HEK293 (cell line): ENCODE results near the gene KDM4B.
A peak's percentile ranks its signal among the peaks of the same experiment; 100 is the strongest.

ENCODE experiments used
- CTCF ChIA-PET: fragments of 350-600 bp; formaldehyde crosslinking; extraction: SDS; loops from one replicate; lab custom pipeline; 2021; ENCODE audit warnings: antibody characterized with exemption; lab: Yijun Ruan, JAX
- POLR2A ChIA-PET: fragments of 300-600 bp; formaldehyde crosslinking; extraction: SDS; loops from one replicate; lab custom pipeline; 2020; ENCODE audit warnings: antibody characterized with exemption, inconsistent platforms; lab: Yijun Ruan, JAX
- H3K27ac ChIP-seq: fragments of 200-500 bp; sonication (Bioruptor generic); 2 replicates; pipeline ENCODE4 v1.5.1; 2014; ENCODE audit warnings: low read depth, low read length, control low read depth, inconsistent platforms; ENCODE audit errors: extremely low read depth
- H3K36me3 ChIP-seq, 2 experiments: fragments of 200-500 bp in 1 of 2; sonication (Bioruptor generic) in 1 of 2; 1 replicate in 1 of 2; 2 replicates in 1 of 2; pipeline ENCODE4 v1.5.1; 2014 to 2017; ENCODE audit warnings: inconsistent platforms in 2 of 2, low read length in 2 of 2; ENCODE audit not compliant: control insufficient read depth in 2 of 2, insufficient read depth in 1 of 2
- H3K4me1 ChIP-seq: fragments of 200-500 bp; sonication (Bioruptor generic); 2 replicates; pipeline ENCODE4 v1.5.1; 2014; ENCODE audit warnings: mild to moderate bottlenecking, low read length, inconsistent platforms; ENCODE audit not compliant: control insufficient read depth, insufficient read depth
- H3K4me3 ChIP-seq: 2 replicates; pipeline ENCODE4 v1.5.1; 2011; ENCODE audit warnings: low read depth, mild to moderate bottlenecking, control low read depth, low read length, moderate library complexity
- H3K9me3 ChIP-seq: fragments of 200-500 bp; sonication (Bioruptor generic); 2 replicates; pipeline ENCODE4 v1.5.1; 2014; ENCODE audit warnings: low read depth, low read length, inconsistent platforms; ENCODE audit not compliant: control insufficient read depth, insufficient read depth
- GLIS1 ChIP-seq: fragments of 450-650 bp; formaldehyde crosslinking; IDR thresholded peaks from 2 replicates; pipeline ENCODE4 v1.5.1; 2016; ENCODE audit warnings: missing biosample characterization, missing genetic modification characterization
- KLF1 ChIP-seq: fragments of 450-650 bp; formaldehyde crosslinking; IDR thresholded peaks from 2 replicates; pipeline ENCODE4 v1.5.1; 2016; ENCODE audit warnings: missing biosample characterization, missing genetic modification characterization
- KLF8 ChIP-seq: fragments of 450-650 bp; formaldehyde crosslinking; IDR thresholded peaks from 2 replicates; pipeline ENCODE4 v1.5.1; 2016; ENCODE audit warnings: missing biosample characterization, missing genetic modification characterization
- KLF9 ChIP-seq: fragments of 450-650 bp; formaldehyde crosslinking; IDR thresholded peaks from 2 replicates; pipeline ENCODE4 v1.5.1; 2016; ENCODE audit warnings: missing biosample characterization, missing genetic modification characterization, low read depth
- PRDM4 ChIP-seq: fragments of 450-650 bp; formaldehyde crosslinking; IDR thresholded peaks from 2 replicates; pipeline ENCODE4 v1.5.1; 2017; ENCODE audit warnings: missing biosample characterization, missing genetic modification characterization
- REPIN1 ChIP-seq: fragments of 450-650 bp; formaldehyde crosslinking; IDR thresholded peaks from 2 replicates; pipeline ENCODE4 v1.5.1; 2017; ENCODE audit warnings: missing biosample characterization, missing genetic modification characterization, low read depth
- ZBTB26 ChIP-seq: fragments of 450-650 bp; formaldehyde crosslinking; optimal IDR thresholded peaks from 2 replicates; pipeline ENCODE3; 2016; ENCODE audit warnings: missing biosample characterization, mild to moderate bottlenecking, missing genetic modification characterization
- ZIC2 ChIP-seq: fragments of 450-650 bp; formaldehyde crosslinking; IDR thresholded peaks from 2 replicates; pipeline ENCODE4 v1.5.1; 2016; ENCODE audit warnings: missing biosample characterization, missing genetic modification characterization
- ZNF114 ChIP-seq: fragments of 450-650 bp; formaldehyde crosslinking; IDR thresholded peaks from 2 replicates; pipeline ENCODE4 v1.5.0; 2017; ENCODE audit warnings: missing biosample characterization, missing genetic modification characterization
- ZNF121 ChIP-seq: fragments of 450-650 bp; formaldehyde crosslinking; IDR thresholded peaks from 2 replicates; pipeline ENCODE4 v1.5.1; 2016; ENCODE audit warnings: missing biosample characterization, missing genetic modification characterization
- ZNF157 ChIP-seq: fragments of 450-650 bp; formaldehyde crosslinking; IDR thresholded peaks from 2 replicates; pipeline ENCODE4 v1.5.1; 2016; ENCODE audit warnings: missing biosample characterization, missing genetic modification characterization
- ZNF169 ChIP-seq: fragments of 450-650 bp; formaldehyde crosslinking; IDR thresholded peaks from 2 replicates; pipeline ENCODE4 v1.5.1; 2016; ENCODE audit warnings: missing biosample characterization, missing genetic modification characterization
- ZNF292 ChIP-seq: fragments of 450-650 bp; formaldehyde crosslinking; IDR thresholded peaks from 2 replicates; pipeline ENCODE4 v1.5.1; 2016; ENCODE audit warnings: low read depth, missing biosample characterization, missing genetic modification characterization, borderline replicate concordance
- ZNF341 ChIP-seq: fragments of 450-650 bp; formaldehyde crosslinking; IDR thresholded peaks from 2 replicates; pipeline ENCODE4; 2016; ENCODE audit warnings: low read depth, missing biosample characterization, missing genetic modification characterization
- ZNF398 ChIP-seq: fragments of 450-650 bp; formaldehyde crosslinking; IDR thresholded peaks from 2 replicates; pipeline ENCODE4 v1.5.1; 2017; ENCODE audit warnings: missing biosample characterization, missing genetic modification characterization
- ZNF404 ChIP-seq: fragments of 450-650 bp; formaldehyde crosslinking; IDR thresholded peaks from 2 replicates; pipeline ENCODE4 v1.5.1; 2017; ENCODE audit warnings: missing biosample characterization, missing genetic modification characterization
- ZNF433 ChIP-seq: fragments of 450-650 bp; formaldehyde crosslinking; IDR thresholded peaks from 2 replicates; pipeline ENCODE4 v1.5.1; 2016; ENCODE audit warnings: missing biosample characterization, missing genetic modification characterization, low read depth
- ZNF560 ChIP-seq: fragments of 450-650 bp; formaldehyde crosslinking; IDR thresholded peaks from 2 replicates; pipeline ENCODE4 v1.5.1; 2017; ENCODE audit warnings: missing biosample characterization, missing genetic modification characterization, borderline replicate concordance
- ZNF654 ChIP-seq: fragments of 450-650 bp; formaldehyde crosslinking; IDR thresholded peaks from 2 replicates; pipeline ENCODE4 v1.5.1; 2016; ENCODE audit warnings: low read depth, missing biosample characterization, missing genetic modification characterization
- ZNF791 ChIP-seq: fragments of 450-650 bp; formaldehyde crosslinking; IDR thresholded peaks from 2 replicates; pipeline ENCODE4 v1.5.1; 2016; ENCODE audit warnings: missing biosample characterization, missing genetic modification characterization
- ZNF837 ChIP-seq: fragments of 450-650 bp; formaldehyde crosslinking; IDR thresholded peaks from 2 replicates; pipeline ENCODE4 v1.5.1; 2016; ENCODE audit warnings: missing biosample characterization, missing genetic modification characterization
- ZSCAN16 ChIP-seq: fragments of 450-650 bp; formaldehyde crosslinking; IDR thresholded peaks from 2 replicates; pipeline ENCODE4 v1.5.1; 2016; ENCODE audit warnings: missing biosample characterization, missing genetic modification characterization
- ZSCAN4 ChIP-seq: fragments of 450-650 bp; formaldehyde crosslinking; IDR thresholded peaks from 2 replicates; pipeline ENCODE4 v1.5.1; 2017; ENCODE audit warnings: missing biosample characterization, missing genetic modification characterization

Gene KDM4B

DNA sequence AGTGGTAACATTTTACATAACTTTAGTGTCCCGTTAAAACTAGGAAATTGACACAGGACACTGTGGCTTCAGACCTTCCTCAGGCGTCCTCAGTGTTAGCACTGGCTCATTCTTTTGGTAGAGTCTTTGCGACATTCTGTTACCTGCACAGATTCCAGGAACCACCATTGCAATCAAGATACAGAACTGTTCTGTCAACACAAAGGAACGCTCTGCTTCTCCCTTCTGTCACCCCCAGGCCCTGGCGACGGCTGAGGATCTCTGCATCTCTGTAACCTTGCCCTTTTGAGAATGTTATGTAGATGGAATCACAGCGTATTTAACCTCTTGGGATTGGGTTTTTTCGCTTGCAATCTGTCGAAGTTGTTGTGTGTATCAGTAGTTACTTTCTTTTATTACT lies 22.6 kb downstream of the KDM4B start (continued):
- TF ChIP-seq PRDM4 (tag by site-specific recombination), result no peak
- no peak for TF ChIP-seq KLF9 (tag by site-specific recombination)

DNA sequence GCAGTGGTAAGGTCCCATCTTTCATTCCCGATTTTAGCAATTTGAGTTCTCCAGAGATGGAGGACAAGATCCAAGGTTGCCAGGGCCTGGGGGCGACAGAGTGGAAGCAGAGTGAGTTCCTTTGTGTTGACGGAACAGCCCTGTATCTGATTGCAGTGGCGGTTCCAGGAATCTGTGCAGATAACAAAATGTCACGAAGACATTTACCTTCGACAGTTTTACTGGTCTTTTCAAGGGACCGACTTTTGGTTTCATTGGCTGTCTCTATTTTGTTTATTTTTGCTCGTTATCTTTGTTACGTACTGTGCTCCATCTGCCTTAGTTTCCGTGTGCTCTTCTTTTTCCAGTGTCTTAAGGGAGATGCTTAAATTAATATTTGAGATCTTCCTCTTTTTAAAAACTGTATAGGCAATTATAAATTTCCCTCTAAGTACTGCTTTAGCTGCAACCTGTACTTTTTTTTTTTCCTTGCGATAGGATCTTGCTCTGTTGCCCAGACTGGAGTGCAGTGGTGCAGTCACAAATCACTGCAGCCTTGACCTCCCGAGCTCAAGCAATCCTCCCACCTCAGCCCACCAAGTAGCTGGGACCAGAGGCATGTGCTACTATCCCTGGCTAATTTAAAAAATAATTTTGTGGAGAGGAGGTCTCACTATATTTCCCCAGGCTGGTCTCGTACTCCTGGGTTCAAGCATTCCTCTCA lies 23.2 kb downstream of the KDM4B start:
- no peaks in the 10 kb centered on the region; the same call in 1 of the 2 replicates for H3K4me1 ChIP-seq
- H3K9me3 ChIP-seq, result no peaks in the 10 kb centered on the region
- H3K36me3 ChIP-seq, result peaks cover 4 to 12% of the 10 kb centered on the region in 2 experiments; a peak in 2 of 3 replicates
- no peak overlapping the region for H3K27ac ChIP-seq
- POLR2A ChIA-PET, result interaction anchor here (0.6 kb wide), 1 partner anchor 9 kb away, joined by 3 read pairs; no protein-coding TSS in a partner anchor
- CTCF ChIA-PET, result interaction anchor here (0.6 kb wide), 1 partner anchor 267 kb away, joined by 4 read pairs; no protein-coding TSS in a partner anchor
- no peak overlapping the region for H3K4me3 ChIP-seq
- TF ChIP-seq ZNF341 (tag by site-specific recombination) (peak; percentile 52), ZNF292 (tag by site-specific recombination) (no peak), ZBTB26 (tag by site-specific recombination) (no peak), ZNF560 (tag by site-specific recombination) (no peak)

DNA sequence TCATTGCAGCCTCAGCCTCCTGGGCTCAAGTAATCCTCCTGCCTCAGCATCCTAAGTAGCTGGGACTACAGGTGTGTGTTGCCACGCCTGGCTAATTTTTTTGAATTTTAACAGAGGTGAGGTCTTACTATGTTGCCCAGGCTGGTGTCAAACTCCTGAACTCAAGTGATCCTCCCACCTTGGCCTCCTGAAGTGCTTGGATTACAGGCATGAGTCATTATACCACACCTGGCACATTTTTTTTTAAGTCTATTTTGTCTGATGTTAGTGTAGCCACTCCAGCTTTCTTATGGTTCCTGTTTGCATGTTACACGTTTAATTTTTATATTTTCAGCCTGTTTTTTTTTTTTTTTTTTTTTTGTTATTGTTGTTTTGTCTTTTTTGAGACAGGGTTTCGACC lies 24.8 kb downstream of the KDM4B start:
- POLR2A ChIA-PET, result no interaction called here
- Histone ChIP-seq H3K27ac (no peak overlapping the region), H3K4me3 (no peak overlapping the region), H3K9me3 (no peaks in the 10 kb centered on the region), H3K36me3 (peaks cover 9 to 12% of the 10 kb centered on the region in 2 experiments; a peak in 2 of 3 replicates), H3K4me1 (no peaks in the 10 kb centered on the region)
- TF ChIP-seq ZNF654 (tag by site-specific recombination), result no peak
- peak; percentile 35; the same call in 1 of the 2 replicates for TF ChIP-seq GLIS1 (tag by site-specific recombination)
- peak; percentile 42; the same call in 1 of the 2 replicates for TF ChIP-seq KLF8 (tag by site-specific recombination)
- TF ChIP-seq ZNF121, result 0 out of 2 replicates have a peak, but pooled peaks have one; percentile 44
- no peak for TF ChIP-seq ZSCAN4
- TF ChIP-seq KLF1 (tag by site-specific recombination), result no peak
- TF ChIP-seq ZSCAN16 (tag by site-specific recombination), result peak; percentile 55; the same call in 1 of the 2 replicates
- CTCF ChIA-PET, result interaction anchor here (0.6 to 1.6 kb wide), 3 partner anchors 8 to 21 kb away, joined by 3 to 5 read pairs (median 4); no protein-coding TSS in a partner anchor

- Histone ChIP-seq H3K4me3 (no peak overlapping the region), H3K27ac (no peak overlapping the region), H3K4me1 (no peaks in the 10 kb centered on the region), H3K9me3 (no peaks in the 10 kb centered on the region), H3K36me3 (peaks cover 9 to 12% of the 10 kb centered on the region in 2 experiments; a peak in 2 of 3 replicates)
- POLR2A ChIA-PET, result no interaction called here
- CTCF ChIA-PET, result interaction anchor here (0.7 kb wide), 1 partner anchor 126 kb away, joined by 3 read pairs; no protein-coding TSS in a partner anchor
- TF ChIP-seq ZNF433 (tag by site-specific recombination) (no peak), REPIN1 (tag by site-specific recombination) (no peak), ZNF157 (tag by site-specific recombination) (no peak), ZIC2 (tag by site-specific recombination) (no peak), ZNF114 (tag by site-specific recombination) (no peak), ZNF404 (no peak), ZNF654 (tag by site-specific recombination) (no peak), ZNF169 (tag by site-specific recombination) (no peak), ZNF791 (tag by site-specific recombination) (no peak), ZNF837 (tag by site-specific recombination) (no peak), ZNF398 (tag by site-specific recombination) (no peak)
Observed at GRCh38 chr19:4996701-4997100, 27.8 kb downstream of the KDM4B start.
